ENCODE results near the gene HP. TPM values are rescaled to one million over a fixed set of nuclear protein-coding genes. Genes with fewer than 3 reads are reported as not detected.

HP gene, protein sequence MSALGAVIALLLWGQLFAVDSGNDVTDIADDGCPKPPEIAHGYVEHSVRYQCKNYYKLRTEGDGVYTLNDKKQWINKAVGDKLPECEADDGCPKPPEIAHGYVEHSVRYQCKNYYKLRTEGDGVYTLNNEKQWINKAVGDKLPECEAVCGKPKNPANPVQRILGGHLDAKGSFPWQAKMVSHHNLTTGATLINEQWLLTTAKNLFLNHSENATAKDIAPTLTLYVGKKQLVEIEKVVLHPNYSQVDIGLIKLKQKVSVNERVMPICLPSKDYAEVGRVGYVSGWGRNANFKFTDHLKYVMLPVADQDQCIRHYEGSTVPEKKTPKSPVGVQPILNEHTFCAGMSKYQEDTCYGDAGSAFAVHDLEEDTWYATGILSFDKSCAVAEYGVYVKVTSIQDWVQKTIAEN
- total RNA-seq (2022; extraction: Qiagen RNA extraction; ENCODE audit: low read depth): 0.11 TPM in 1 of 5 replicates, not detected in the others

DNA sequence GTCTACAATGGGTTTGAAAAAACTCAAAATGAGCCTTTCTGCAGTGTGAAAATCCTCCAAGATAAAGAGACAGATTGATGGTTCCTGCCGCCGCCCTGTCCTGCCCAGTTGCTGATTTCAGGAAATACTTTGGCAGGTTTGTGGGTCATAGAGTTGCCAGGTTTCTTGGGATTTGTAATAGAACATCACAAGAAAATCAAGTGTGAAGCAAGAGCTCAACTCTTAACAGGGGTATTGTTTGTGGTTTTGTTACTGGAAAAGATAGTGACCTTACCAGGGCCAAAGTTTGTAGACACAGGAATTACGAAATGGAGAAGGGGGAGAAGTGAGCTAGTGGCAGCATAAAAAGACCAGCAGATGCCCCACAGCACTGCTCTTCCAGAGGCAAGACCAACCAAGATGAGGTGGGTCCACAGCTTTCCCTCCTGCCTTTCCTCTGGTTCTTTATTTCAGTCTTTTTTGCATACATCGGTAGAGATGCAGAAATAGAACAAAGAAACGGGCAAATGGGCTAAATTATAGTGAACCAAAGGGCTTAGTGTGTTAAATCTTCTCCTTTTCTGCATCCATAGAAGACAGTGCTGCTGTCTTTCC lies at the start of gene HP:
HP (plus strand) TSS at position 252 of the 594 bp plus-strand sequence; CDS start at position 400, 148 bp downstream.

DNA sequence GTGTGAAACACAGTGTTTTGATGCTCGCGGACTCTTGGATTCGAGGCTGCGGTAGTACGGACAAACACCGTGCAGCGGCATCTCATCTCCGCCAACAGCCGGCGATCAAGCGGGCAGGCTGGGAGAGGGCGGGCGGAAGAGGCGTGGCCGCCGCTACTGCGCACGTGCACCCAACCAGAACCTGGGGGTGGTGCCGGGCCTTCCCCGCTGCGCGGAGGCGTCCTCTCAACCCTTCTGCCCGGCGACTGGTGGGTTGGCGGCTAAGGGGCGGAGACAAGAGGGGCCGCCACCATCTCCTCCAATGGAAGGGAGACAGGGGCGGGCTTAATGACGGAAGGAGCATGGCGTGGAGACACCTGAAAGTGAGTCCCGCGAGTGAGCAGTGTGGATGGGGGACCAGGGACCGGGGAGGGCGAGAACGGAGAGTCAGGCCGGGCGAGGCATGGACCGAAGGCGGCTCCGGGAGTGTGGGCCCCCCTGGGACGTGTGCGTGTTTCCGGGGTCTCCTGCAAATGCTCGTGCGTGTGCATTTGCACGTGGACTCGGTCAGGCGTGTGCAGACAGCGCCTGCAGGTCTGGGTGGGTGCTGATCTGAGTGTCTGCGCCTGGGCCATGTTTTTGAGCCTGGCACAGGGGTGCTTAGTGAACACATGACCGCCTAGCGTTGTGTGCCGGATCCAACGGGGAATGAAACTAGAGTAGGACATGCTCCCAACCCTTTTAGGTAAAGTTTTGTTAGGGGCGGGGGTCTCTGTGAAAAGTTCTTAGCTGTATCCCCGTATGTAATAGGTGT lies 45.7 kb upstream of the HP start, which contains the start of gene DHODH:
DHODH (plus strand) TSS at position 321 of the 793 bp plus-strand sequence; CDS start at position 342, 21 bp downstream.

DNA sequence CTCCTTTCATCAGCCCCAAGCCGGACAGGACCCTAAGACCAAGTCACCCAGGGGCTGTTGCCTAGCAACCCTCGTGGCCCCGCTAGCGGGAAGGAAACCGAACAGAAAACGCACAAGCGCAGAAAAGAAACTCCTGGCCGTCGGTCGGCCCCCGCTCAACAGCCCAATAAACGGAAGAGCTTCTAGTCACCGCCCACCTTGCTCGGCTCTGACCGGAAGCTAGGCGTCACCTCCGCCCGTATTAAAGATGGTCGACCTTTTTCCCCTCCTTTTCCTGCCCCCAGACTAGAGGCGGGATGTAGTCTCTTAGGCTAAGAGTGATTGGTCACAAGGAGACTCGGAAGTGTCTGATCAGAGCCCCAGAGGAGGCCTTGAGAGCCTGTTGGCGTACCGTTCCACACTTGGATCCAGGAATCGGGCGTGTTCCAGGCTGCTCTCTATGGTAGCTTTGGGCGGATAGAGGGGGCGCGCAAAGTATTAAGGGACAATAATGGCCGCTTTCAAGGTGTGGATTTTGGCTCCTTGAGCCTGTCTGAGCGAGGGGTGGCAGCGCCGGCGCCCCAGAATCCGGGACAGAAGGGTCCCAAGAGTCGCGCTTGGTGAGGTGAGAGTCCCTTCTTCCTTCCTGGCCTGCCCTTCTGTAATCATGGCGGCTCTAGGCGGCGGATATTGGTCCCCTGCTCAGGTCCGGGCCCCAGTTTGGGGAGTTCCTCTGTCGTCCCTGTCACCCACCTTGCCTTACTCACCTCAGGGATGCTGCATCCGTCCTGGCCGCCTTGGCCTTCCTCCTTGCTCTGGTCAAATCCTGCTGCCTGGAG lies 39.4 kb downstream of the HP start, which contains the start of the genes DHX38 and TXNL4B:
DHX38 (plus strand) TSS at position 400 of the 818 bp plus-strand sequence. CDS start 2,311 bp downstream, outside the sequence.
TXNL4B (minus strand) TSS at position 173 of the 818 bp plus-strand sequence. CDS start 2,871 bp downstream, outside the sequence.

Other genes with a start within 250 kb of the HP start
- gene AP1G1, start 245.7 kb upstream of the HP start, total RNA-seq (2022; extraction: Qiagen RNA extraction; ENCODE audit: low read depth): 36.1 to 50.0 TPM (median 47.1 TPM) in 5 replicates
- 12.7 to 19.1 TPM (median 17.5 TPM) in 5 replicates for gene ATXN1L, start 208.5 kb upstream of the HP start, total RNA-seq (2022; extraction: Qiagen RNA extraction; ENCODE audit: low read depth)
- 4.0 to 4.4 TPM (median 4.1 TPM) in 5 replicates for gene ZNF821, start 170.3 kb upstream of the HP start, total RNA-seq (2022; extraction: Qiagen RNA extraction; ENCODE audit: low read depth)
- gene IST1, start 159.0 kb upstream of the HP start, total RNA-seq (2022; extraction: Qiagen RNA extraction; ENCODE audit: low read depth): 150 to 184 TPM (median 172 TPM) in 5 replicates
- gene PKD1L3, start 54.1 kb upstream of the HP start, total RNA-seq (2022; extraction: Qiagen RNA extraction; ENCODE audit: low read depth): not detected in 5 replicates
- 12.4 to 16.3 TPM (median 13.8 TPM) in 5 replicates for gene DHODH, start 45.8 kb upstream of the HP start, total RNA-seq (2022; extraction: Qiagen RNA extraction; ENCODE audit: low read depth)
- not detected in 5 replicates for gene HPR, start 8.7 kb downstream of the HP start, total RNA-seq (2022; extraction: Qiagen RNA extraction; ENCODE audit: low read depth)
- gene TXNL4B, start 39.1 kb downstream of the HP start, total RNA-seq (2022; extraction: Qiagen RNA extraction; ENCODE audit: low read depth): 17.0 to 24.6 TPM (median 21.0 TPM) in 5 replicates
- 46.6 to 52.8 TPM (median 48.9 TPM) in 5 replicates for gene DHX38, start 39.3 kb downstream of the HP start, total RNA-seq (2022; extraction: Qiagen RNA extraction; ENCODE audit: low read depth)
- 0.05 to 0.37 TPM (median 0.17 TPM) in 4 of 5 replicates, not detected in the other for gene PMFBP1, start 117.7 kb downstream of the HP start, total RNA-seq (2022; extraction: Qiagen RNA extraction; ENCODE audit: low read depth)